Osteocyte (in vitro differentiated cells): ENCODE data around the gene SOBP. TPM values are rescaled to one million over a fixed set of nuclear protein-coding genes. Genes with fewer than 3 reads are reported as not detected.

Experiments used
- DNase-seq: peaks from one replicate; pipeline ENCODE4 v3.0.0; 2021; ENCODE audit warnings: mixed read lengths; ENCODE audit not compliant: unreplicated experiment; ENCODE audit errors: extremely low spot score
- H3K27ac Mint-ChIP-seq: one replicate; pipeline ENCODE4 v1.8.0; 2021; ENCODE audit warnings: mild to moderate bottlenecking, mixed read lengths; ENCODE audit not compliant: unreplicated experiment
- H3K27me3 Mint-ChIP-seq: one replicate; pipeline ENCODE4 v1.8.0; 2021; ENCODE audit warnings: mixed read lengths; ENCODE audit not compliant: unreplicated experiment
- H3K36me3 Mint-ChIP-seq: one replicate; pipeline ENCODE4 v1.8.0; 2021; ENCODE audit warnings: mixed read lengths; ENCODE audit not compliant: unreplicated experiment
- H3K4me1 Mint-ChIP-seq: one replicate; pipeline ENCODE4 v1.8.0; 2021; ENCODE audit warnings: mixed read lengths; ENCODE audit not compliant: unreplicated experiment
- H3K4me3 Mint-ChIP-seq: one replicate; pipeline ENCODE4 v1.8.0; 2021; ENCODE audit warnings: mild to moderate bottlenecking, moderate library complexity, mixed read lengths; ENCODE audit not compliant: unreplicated experiment
- H3K9me3 Mint-ChIP-seq: one replicate; pipeline ENCODE4 v1.8.0; 2021; ENCODE audit warnings: mixed read lengths; ENCODE audit not compliant: unreplicated experiment
- total RNA-seq: library from RNA; stranded (reverse); gene quantifications from 2 replicates; pipeline ENCODE4 v1.2.1, GENCODE V29; 2021
- TF ChIP-seq, protein P1 (sequence below): fragments of 200-600 bp; sonication (generic); IDR thresholded peaks from 2 replicates; pipeline ENCODE4 v1.5.0; 2021; ENCODE audit warnings: antibody characterized with exemption, mild to moderate bottlenecking, moderate library complexity

The SOBP gene
- total RNA-seq, 1 donor from 2014 or later = 7.4 TPM

DNA sequence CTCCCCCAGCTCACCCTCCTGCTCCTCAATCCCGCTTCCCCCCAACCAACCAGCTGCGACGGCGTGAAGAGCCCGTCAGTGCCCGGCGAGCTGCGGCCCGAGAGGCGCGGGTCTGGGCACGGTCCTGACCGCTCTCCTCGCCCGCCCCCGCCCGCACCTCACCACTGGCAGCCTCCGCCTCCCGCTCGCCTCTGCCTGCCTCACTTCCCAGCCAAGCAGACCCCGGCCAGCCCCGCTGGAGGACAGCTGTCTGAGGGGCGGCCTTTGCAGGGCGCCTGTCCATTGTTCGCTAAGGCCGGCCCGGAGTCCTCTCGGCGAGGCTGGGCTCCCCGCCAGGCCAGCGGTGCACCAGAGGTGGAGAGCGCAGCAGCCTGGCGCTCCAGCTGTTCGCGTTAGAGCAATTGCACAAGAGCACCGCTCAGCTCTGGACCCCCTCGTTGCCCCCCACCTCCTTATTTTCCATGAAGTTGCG lies 1.3 kb downstream of the SOBP start:
- TF ChIP-seq, protein P1, sequence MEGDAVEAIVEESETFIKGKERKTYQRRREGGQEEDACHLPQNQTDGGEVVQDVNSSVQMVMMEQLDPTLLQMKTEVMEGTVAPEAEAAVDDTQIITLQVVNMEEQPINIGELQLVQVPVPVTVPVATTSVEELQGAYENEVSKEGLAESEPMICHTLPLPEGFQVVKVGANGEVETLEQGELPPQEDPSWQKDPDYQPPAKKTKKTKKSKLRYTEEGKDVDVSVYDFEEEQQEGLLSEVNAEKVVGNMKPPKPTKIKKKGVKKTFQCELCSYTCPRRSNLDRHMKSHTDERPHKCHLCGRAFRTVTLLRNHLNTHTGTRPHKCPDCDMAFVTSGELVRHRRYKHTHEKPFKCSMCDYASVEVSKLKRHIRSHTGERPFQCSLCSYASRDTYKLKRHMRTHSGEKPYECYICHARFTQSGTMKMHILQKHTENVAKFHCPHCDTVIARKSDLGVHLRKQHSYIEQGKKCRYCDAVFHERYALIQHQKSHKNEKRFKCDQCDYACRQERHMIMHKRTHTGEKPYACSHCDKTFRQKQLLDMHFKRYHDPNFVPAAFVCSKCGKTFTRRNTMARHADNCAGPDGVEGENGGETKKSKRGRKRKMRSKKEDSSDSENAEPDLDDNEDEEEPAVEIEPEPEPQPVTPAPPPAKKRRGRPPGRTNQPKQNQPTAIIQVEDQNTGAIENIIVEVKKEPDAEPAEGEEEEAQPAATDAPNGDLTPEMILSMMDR = no peak
- no peaks in the 10 kb centered on the region for H3K36me3 Mint-ChIP-seq
- H3K27me3 Mint-ChIP-seq = peaks cover 23% of the 10 kb centered on the region
- no peak overlapping the region for H3K4me3 Mint-ChIP-seq
- H3K27ac Mint-ChIP-seq = peak overlapping the region; percentile 54
- peaks cover 20% of the 10 kb centered on the region for H3K4me1 Mint-ChIP-seq
- no peak for DNase-seq
- no peaks in the 10 kb centered on the region for H3K9me3 Mint-ChIP-seq

DNA sequence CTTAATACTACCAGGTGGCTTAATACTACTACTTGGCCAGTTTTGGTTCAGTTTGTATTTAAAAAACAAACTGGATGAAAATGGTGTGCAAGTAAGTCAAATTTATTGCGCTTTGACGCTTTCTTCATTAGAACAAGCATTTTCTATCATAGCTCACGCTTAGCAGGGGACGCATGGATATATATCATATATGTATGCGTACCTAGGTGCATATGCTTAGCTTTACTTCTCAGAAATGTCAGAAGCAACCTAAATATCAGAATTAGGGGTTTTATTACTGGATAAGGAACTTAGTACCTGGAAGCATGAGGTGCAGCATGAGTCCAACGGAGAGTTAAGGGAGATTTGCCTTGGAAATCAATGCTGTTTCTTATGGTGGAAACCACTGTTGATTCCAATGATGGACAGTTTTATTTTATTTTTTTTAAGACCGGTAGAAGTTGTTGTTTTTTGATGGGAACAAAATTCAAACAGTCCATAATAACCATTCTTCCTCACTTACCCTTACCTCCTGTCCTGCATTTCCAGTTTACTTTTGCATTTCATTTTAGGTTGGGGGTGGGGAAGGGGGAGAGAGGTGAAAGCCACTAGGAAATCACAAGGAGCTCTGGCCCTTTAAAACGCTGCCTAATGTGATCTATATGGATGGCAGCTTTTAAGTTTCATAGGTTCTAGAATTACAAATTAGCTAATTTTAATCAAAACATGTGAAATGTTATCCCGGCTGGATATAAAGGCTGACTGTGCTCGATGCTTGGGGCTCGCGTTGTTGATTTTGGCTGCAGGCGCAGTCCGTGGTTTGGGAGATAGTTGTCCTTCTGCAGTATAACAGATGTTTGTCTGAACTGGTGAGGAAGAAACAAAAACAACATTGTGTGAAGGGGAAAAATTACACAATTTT lies 2.1 kb downstream of the SOBP start:
- Mint-ChIP-seq H3K4me3 (no peak overlapping the region), H3K36me3 (no peaks in the 10 kb centered on the region), H3K4me1 (peaks cover 23% of the 10 kb centered on the region), H3K27ac (no peak overlapping the region), H3K27me3 (peaks cover 18% of the 10 kb centered on the region), H3K9me3 (no peaks in the 10 kb centered on the region)
- DNase-seq = no peak
- TF ChIP-seq, protein P1 = no peak

DNA sequence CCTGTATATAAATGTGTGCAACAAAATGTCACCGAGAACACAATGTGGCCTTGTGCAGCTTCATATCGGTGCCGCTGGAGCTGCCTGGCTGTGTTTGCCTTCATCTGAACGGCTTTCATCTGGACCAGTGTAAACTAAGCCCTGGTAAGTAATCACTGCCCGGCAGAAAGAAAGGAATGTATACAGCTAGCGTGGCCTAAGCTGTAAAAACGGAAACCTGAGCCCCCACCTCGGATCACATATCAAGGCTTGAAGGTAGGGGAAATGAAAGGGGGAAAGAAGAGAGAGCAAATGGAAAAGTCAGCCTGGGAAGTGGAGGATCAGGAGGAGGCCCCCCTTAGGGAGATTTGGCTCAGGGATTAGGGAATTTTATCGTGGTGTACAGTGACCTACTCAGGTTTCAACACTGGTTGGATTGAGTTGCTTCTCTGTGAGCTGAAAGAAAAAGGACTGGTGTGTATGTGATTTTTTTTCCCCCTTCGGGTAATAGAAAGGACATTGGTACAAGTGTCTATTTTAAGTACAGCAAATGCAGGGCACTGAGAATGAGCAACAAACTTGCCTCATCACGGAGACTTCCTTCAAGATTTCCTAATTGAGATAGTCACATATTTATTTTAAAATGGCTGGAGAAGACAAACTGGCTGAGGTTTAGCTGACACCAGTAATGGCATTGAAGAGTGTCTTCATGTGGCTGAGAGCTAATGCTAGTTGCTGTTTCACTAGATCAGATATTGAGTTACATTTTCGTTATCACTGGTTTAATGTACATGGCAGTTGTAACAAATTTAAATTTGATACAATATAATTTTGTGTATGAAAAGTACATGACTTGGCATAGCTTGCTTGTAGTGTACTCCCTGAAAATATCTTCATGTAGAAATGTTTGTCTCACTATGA lies 3.5 kb downstream of the SOBP start:
- no peaks in the 10 kb centered on the region for H3K9me3 Mint-ChIP-seq
- H3K27me3 Mint-ChIP-seq = peaks cover 4% of the 10 kb centered on the region
- no peaks in the 10 kb centered on the region for H3K36me3 Mint-ChIP-seq
- no peak for DNase-seq
- TF ChIP-seq, protein P1 = no peak
- H3K4me1 Mint-ChIP-seq = peaks cover 20% of the 10 kb centered on the region
- H3K27ac Mint-ChIP-seq = no peak overlapping the region
- no peak overlapping the region for H3K4me3 Mint-ChIP-seq

- peak overlapping the region; percentile 59 for H3K27ac Mint-ChIP-seq
- DNase-seq = no peak
- TF ChIP-seq, protein P1 = no peak
These were observed 5.3 kb downstream of the SOBP start for GRCh38 chr6:107495196-107495643.

More at GRCh38 chr6:107495196-107495643, 5.3 kb downstream of the SOBP start:
- Mint-ChIP-seq H3K36me3 (no peaks in the 10 kb centered on the region), H3K9me3 (no peaks in the 10 kb centered on the region), H3K27me3 (no peaks in the 10 kb centered on the region), H3K4me3 (peak overlapping the region; percentile 50), H3K4me1 (peaks cover 15% of the 10 kb centered on the region)
